Stimulated activated CD4-positive, alpha-beta T cell treated with anti-CD3 and anti-CD28 coated beads, Interleukin-12 subunit alpha, Interleukin-12 subunit beta, amount 100 ng/mL, for 4 hours (primary cell): ENCODE data around the gene CACNA1C.

Experiments used
- DNase-seq: peaks from one replicate; pipeline ENCODE4 v3.0.0-alpha.2; 2020

CACNA1C gene

DNA sequence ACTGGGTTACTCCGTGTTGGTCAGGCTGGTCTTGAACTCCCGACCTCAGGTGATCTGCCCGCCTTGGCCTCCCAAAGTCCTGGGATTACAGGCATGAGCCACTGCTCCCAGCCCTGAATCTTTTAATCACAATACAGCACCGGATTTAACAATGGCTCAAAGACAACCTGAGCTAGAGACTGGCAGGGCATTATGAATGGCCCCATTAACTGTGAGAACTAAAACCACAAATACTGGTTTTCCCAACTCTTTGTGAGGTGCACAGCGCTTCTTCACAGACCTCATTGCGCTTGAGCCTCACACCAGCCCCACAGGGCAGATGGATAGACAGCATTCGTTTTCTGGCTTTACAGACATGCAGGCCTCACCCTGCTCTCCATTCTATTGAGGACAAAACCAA, 634.9 kb downstream of the CACNA1C start:
- no peak for DNase-seq

DNA sequence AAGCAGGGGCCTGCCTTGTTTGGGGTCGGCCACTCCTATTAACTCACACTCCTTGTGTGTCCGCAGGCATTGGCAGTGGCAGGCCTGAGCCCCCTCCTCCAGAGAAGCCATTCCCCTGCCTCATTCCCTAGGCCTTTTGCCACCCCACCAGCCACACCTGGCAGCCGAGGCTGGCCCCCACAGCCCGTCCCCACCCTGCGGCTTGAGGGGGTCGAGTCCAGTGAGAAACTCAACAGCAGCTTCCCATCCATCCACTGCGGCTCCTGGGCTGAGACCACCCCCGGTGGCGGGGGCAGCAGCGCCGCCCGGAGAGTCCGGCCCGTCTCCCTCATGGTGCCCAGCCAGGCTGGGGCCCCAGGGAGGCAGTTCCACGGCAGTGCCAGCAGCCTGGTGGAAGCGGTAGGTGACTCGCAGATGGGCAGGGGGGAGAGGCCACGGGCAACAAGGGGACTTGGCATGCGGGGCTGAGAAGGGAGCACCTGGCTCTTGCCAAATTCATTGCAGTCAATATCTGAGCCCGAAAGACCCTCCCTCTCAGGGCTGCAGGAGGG, 635.7 kb downstream of the CACNA1C start:
- DNase-seq, result no peak

DNA sequence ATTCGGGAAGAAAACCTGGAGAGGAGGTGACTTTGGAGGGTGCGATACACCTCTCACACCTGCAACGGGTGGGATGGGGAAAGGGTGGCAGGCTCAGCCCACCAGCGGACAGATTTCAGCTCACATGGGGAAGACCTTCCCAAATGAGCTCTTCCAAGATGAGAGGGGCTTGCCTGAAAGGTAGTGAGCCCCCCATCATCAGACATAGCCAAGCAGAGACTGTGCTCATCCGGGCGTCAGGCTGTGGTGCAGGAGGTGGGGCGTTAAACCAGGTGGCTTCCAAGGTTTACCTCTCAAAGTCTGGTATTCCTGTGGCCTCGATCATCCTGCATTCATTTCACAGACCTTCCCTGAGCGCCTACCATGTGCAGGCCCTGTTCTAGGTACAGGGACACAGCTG, 636.6 kb downstream of the CACNA1C start:
- DNase-seq, result no peak

DNA sequence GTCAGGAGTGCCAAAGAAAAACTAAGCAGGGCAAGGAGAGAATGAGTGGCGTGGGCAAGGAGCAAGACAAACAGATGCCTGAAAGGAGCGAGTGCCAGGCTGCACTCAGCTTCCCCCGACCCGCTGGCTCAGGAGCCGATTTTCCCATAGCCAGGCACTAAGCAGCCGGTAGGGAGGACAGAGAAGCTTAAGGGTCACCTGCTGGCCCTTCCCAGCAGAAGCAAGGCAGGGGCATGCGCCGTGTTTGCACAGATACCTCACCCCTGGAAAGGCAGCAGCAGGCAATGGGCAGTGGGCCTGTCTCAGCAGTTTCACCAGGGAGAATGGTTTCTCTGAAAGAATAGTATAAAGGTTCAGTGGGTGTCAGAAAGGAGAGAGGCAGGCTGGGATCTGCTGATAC, 637.1 kb downstream of the CACNA1C start:
- DNase-seq, result no peak

DNA sequence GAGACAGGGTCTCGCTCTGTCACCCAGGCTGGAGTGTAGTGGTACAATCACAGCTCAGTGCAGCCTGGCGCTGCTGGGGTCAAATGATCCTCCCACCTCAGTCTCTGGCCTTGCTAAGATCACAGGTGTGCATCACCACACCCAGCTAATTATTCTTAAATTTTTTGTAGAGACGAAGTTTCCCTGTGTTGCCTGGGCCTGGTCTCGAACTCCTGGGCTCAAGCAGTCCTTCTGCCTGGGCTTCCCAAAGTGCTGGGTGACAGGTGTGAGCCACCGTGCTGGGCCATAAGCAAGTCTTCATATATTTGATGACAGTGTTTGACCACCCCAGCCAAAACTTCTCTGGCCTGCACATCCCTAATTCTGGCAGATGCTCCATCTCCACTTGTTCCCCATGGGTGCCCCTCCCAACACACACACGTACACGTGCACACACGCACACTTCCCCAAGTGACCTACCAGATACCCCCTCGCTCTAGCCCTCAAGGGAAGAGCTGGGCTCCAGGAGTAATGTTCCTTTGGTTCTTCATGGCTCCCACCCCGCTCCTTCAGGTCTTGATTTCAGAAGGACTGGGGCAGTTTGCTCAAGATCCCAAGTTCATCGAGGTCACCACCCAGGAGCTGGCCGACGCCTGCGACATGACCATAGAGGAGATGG, 637.7 kb downstream of the CACNA1C start:
- no peak for DNase-seq

DNA sequence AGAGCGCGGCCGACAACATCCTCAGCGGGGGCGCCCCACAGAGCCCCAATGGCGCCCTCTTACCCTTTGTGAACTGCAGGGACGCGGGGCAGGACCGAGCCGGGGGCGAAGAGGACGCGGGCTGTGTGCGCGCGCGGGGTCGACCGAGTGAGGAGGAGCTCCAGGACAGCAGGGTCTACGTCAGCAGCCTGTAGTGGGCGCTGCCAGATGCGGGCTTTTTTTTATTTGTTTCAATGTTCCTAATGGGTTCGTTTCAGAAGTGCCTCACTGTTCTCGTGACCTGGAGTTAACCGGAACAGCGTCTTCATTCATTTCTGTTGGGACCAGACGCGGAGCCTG, 638.2 kb downstream of the CACNA1C start:
- DNase-seq, result peak; percentile 47

DNA sequence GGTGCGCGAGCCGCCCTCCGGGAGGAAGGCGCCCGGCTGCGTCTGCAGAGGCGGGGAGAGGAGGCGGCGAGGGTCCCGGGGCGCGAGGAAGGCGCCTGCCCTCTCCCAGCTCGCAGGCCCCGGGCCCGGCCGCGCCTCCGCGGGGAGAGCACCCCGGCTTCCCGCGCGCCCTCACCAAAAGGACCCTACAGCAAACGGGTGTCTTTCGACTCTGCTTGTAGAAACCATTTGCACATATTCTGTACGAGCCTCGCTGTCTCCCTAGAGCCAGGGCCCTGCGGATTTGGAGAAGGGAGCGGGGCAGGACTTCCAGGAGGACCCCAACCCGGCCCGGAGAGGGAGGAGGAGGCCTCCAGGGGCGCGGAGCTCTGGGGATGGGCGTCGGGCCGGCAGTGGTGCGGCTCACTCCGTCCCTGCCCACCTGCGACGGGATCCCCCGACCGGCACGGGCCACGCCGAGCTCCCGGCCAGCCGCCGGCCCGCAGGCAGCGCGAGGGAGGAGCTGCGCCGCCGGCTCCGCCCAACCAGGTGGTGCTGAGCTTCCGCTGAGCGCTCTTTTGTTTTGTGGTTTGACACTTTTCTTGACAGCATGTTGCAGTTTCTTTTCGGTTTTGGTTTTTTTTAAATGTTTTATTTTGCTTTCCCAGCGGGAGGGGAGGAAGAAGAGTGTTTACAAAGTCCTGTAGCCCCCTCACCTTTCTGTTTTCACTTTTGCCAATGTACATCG, 638.7 kb downstream of the CACNA1C start:
- peak; percentile 44 for DNase-seq

DNA sequence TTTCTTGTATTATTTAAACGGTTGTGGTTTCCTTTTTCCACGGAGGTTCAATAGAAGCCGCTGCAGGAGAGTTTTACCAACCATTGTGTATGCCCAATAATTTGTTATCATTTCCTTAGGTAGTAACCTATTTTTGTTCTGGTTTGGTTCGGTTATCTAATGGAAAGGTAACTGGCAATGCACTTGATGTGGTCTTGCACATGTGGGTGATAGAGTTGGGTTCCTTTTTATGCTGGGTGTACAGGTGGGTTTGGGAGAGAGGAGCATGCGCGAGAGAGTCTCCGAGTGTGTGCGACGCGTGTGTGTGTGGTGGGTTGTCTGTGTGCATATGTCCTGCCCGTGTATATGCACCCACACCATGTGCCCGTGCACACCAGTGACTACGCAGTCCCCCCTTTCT, 639.3 kb downstream of the CACNA1C start:
- DNase-seq, result no peak

DNA sequence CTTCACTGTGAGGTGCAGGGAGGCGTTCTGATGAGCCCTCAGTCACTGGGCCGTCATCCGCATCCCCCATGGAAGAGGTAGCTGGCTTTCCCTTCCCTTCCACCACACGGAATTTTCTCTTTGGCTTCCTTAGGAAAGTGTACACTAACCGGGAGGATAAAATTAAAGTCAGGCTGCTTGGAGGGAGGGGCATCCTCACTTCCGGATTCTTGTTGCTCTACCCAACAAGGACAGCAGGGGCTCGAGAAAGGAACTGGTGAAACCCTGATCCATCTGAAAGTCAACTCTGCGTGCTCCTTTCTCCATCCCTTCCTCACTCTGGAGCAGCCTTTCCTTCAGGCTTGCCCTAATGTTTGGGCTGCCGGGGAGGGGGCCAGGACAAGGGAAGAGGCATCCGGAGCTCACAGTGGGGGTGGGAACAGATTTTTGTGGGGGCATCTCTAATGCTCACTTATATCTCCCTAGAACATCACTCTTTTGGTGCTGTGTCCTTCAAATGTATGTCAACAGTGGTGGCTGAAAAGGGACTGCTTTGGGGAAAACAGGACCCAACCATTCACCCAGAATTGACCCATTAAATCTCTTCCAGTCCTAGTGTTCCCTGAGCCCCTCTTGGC, 640.6 kb downstream of the CACNA1C start:
- no peak for DNase-seq

DNA sequence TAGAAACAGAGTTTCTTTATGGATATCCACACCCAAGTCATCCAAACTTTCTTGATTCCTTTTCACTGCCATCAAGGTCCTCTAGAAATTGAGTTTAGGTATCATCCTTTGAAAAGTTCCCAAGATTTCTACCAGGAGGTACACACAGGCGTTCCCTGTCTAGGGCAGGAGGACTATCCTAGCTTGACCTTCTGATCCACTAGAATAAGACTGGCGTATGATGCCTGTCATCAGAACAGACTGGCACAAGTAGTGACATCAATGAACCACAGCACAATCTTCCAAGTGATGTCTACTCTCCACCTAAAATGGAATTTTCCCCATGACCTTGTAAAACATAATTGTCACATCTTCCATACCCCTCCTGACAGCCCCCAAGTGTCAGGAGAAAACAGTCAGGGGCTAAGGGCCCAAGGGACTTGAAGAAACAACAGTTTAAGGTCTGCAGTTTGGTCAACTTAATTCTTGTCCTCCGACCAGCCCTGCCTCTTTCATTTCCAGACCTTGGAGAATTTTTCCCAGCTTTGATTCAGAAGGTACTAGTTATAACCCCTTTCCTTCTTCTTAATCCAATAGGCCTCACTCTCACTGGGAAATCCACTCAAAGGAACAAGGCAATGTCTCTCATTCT, 641.3 kb downstream of the CACNA1C start:
- DNase-seq, result no peak

DNA sequence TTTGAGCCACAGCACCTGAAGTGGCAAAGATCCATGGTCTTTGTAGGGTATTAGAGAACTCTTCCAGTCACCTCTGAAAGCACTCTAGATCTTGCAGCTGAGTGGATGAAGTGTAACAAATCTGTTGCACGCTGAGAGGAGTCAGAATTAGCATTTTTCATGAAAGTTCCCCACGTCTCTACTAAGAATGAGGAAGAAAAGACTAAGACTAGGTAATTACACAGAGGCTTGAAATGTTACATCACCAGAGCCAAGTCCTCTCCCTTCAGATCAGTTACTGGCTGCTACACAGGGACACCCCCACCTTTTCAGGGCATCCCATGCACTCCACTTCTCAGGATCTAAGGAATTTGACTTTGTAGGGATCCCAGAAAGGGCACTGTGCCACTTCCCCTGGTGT, 643.3 kb downstream of the CACNA1C start:
- no peak for DNase-seq

DNA sequence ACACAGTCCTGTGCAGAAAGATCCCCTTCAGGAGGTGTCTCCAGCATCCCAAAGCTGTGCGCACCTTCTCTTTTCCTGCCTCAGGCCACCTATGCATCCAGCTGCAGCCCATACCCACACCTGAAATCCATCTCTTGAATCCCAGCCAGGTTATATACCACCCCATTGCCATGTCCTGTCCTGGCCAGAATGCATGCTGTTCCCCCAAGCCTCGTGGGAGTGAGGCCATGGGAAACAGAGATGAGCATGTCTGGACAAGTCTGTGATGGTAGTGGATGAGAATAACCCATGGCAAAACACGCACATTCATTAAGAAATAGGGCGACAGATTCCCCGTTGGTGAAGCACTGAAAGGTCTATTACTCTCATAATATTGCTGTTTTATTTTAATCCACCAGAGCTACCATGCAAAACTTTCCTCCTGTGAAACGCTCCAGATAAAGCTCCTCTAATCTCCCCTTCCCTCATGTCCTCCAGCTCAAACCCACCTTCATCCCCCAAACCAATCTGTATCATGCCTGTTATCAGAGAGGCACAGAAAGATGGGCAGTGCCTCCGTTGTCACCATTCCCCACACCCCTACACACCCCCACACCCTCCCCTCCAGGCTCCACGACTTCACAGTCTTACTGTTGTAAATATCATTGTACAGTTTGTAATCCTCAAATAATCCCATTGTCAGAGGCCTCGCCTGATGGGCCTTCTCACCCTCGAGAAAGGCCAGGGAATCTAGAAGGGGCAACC, 644.4 kb downstream of the CACNA1C start:
- no peak for DNase-seq

DNA sequence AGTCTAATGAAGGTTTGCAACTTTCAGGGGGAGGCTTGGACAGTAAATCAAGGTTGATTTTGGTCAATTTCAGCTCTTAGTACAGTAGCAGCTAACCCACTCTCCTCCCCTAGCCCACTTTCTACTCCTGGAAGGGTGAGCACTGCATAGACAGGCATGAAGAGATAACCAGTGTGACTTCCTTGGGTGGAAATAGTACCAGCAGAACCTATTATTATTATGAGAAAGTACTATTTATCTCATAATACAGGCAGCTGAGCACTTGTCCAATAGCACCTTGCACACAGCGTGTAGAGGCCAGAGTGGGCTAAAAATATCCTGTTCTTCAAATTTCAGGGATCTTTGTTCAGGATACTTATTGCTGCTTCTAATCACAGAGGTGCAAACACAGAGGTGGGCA, 645.8 kb downstream of the CACNA1C start:
- no peak for DNase-seq

DNA sequence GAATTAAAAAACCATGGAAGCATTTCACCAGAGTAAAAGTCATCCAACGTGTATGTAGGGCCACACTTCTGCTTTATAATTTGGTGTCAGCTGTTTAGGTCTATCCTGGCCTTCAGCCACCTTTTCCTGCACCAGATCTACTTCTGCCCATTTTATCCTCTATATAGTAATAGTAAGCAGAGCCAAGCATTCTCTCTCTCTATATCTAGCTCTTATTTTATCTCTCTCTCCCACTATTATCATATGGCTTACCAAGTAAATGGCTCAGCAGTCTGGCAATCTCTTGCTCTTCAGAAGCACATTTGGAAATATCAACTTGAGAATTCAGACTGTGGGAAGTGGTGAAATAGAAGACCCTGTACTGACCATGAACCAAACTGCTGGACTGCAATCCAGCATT, 657.9 kb downstream of the CACNA1C start:
- no peak for DNase-seq

DNA sequence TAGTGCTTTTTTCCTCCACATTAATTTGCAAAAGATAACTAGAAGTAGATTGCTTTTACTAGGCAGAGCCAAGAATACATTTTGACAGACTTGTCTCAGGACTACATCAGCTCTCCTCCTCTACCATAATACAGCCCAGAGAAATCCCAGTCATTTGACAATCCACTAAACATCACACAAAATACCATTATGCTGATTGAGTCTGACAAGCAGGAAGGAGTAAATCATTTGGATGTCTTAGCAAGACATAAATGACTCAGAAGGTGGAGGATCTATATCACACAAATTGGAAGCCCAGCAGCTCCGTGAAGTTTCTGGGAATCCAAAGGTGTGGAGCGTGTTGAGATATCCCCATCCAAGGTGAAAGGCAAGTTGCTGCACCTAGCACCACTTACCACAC, 666.6 kb downstream of the CACNA1C start:
- no peak for DNase-seq

DNA sequence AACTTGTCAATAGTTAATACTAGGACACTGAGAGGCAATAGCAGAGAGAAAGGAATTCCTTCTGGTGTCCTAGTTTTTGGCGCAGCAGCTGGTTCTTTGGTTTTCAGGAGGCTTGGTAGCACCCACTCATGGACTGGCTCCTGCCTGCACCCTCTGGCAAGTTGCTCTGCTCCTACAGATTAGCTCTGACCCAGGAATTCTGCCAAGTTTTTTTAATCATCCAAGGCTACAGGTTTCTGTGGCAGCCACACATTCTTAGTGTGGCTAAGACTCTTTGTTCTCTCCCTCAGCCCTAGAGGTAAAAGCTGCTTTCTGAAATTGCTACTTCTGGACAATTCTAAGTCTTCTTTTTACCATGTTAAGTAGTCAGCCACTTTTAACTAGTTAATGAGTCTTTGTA, 670.0 kb downstream of the CACNA1C start:
- DNase-seq, result no peak

DNA sequence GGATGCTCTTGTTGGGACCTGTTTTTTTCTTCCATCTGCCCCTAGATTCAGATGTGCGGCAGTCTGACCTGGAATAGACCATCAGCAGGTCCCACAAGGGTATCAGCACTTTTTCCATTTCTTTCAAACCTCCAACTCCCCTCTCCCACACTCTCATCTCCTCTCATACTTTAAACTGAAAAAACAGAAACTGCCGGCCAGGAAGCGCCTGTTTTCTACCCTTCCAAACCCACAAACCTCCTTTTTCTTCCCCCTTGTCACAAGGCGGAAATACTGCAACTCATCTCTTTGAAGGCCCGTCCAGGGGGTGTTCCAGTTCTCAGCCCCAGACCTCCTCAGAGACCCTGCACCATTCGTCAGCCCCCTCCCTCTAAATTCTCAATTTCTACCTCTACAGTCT, 679.5 kb downstream of the CACNA1C start:
- no peak for DNase-seq

DNA sequence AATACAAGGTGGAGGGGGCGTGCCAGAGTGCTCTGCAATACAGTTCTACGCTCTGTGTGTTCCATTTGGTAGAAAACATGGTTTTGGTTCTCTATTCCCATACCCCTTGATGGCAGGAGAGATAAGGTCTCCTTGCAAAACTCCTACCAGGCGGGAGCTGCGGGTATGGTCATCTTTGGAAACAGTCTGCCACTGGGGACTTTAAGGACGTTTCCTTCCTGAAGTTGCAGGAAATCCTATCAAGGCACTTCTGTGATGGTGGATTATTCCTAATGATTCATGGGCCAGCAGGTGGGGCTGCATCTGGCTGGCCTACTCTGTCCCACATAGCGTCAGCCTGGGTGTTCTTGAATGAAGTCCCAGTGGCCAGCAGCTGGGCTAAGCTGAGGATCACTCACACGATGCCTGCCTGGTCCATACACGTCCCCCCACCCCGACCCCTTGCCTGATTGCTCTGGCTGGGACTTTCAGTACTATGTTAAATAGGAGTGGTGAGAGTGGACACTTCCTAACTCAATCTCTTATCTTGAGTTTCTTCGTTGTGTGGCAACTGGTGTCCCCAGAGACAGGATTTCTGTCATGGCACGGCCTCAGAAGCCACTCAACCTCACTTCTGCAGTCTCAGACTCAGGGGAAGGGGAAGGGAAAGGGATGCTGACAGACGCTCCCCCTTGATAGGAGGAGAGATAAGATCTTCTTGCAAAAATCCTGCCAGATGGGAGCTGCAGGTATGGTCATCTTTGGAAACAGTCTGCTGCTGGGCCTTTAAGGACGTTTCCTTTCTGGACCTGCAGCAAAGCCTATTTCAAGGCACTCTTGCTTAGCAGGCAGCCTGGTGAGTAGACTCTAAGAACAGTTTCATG, 680.9 kb downstream of the CACNA1C start:
- DNase-seq, result no peak

DNA sequence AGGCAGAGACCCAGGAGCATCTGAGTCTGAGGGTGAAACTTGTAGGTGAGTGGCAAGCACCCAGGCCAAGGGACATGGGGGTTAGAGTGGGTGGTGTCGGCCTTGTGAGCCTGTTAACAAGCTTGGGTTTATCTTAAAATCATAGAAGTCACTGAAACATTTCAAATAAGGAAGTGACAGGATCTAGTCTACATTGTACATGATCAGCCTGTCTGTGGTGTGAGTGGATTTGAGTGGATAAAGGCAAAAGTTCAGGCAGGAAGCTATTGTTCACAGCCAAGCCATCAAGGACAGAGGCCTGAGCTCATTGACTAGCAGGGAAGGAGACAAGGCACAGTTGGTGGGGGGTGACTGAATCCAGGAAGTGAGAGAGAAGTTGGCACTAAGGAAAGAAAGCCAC, 682.6 kb downstream of the CACNA1C start:
- no peak for DNase-seq

DNA sequence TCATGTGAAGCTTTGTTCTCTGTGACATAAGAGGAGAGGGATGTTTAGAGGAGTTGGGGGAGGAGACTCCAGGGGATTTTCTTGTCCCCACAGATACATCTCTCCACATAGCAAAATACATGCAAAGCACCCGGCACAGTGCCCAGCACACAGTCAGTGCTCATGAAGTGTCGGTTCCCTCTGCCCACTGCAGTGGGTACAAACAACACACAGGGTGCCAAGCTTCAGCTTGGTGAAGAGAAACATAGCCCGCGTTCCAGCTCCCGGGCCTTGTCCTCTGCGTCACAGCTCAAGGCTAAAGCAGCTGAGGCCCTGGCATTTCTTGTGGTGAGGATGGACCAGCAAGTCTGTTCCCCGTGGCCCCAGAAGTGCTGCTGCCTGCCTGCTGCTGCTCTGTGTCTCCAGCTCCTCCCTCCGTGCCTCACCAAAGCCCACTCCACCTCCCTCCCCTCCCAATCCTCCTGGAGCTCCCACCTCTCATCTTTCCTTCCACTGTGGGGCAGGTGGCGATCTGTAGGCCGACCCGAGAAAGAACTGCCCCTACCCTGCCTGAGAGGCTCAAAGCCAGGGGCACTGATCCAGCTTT, 685.0 kb downstream of the CACNA1C start:
- DNase-seq, result no peak

DNA sequence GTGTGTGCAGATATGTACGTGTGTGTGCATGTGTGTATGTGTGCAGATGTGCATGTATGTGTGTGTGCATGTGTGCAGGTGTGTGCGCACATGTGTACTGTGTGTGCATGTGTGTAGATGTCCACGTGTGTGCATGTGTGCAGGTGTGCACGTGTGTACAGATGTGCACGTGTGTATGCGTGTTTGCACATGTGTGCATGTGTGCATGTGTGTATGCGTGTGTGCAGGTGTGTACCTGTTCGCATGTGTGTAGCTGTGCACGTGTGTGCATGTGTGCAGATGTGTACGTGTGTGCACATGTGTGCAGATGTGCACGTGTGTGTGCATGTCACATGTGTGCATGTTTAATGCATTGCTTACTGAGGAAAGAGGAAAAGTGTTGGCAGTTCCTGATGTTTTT, 686.3 kb downstream of the CACNA1C start:
- DNase-seq, result no peak
